Breast epithelium (tissue), 3 donors: ENCODE data around the gene NADSYN1.

Experiments
- CTCF ChIP-seq, 3 donors: fragments of 450-650 bp; IDR thresholded peaks; one replicate each; pipeline ENCODE4 v1.5.1; 2016 to 2017; ENCODE audit warnings: antibody characterized with exemption in 3 of 3, mild to moderate bottlenecking in 3 of 3, moderate library complexity in 3 of 3
- POLR2A ChIP-seq: fragments of 450-650 bp; IDR thresholded peaks from one replicate; pipeline ENCODE4 v1.6.1; 2016; ENCODE audit warnings: antibody characterized with exemption, mild to moderate bottlenecking, moderate library complexity
- POLR2AphosphoS5 ChIP-seq, 3 donors: sonication (generic); formaldehyde crosslinking; IDR thresholded peaks; one replicate each; pipeline ENCODE4 v1.6.1; 2017; ENCODE audit warnings: antibody characterized with exemption in 3 of 3

- TF ChIP-seq CTCF (IDR thresholded peaks at IDR 0.05) (no peak), POLR2A (no peak), POLR2AphosphoS5 (IDR thresholded peaks at IDR 0.05) (no peak)
Measured at GRCh38 chr11:71504531-71504930, 51.5 kb downstream of the NADSYN1 start.
